Right lobe of liver (tissue), 6 donors: Measurements from ENCODE around the gene ADCK2. TPM values are rescaled to one million over a fixed set of nuclear protein-coding genes. Genes with fewer than 3 reads are reported as not detected.
"Not testable (repeated sequence)": the region's sequence is repeated elsewhere in the genome, so short reads cannot be mapped to it uniquely, and the experiment has no call there.

Experiments used
- ATAC-seq, 4 donors: fragments of 200-7000 bp; cut with Tn5 transposase; one replicate each; pipeline ENCODE4 v1.9.1; 2020; ENCODE audit warnings: mild to moderate bottlenecking in 4 of 4, moderate library complexity in 4 of 4
- DNase-seq, 3 donors: peaks; one replicate each; pipeline ENCODE4 v3.0.0-alpha.2; 2020
- H3K27ac ChIP-seq, 3 donors: fragments of 200-600 bp; one replicate each; pipeline ENCODE4 v1.8.0; 2022
- H3K27me3 ChIP-seq, 2 donors: fragments of 200-600 bp; one replicate each; pipeline ENCODE4 v1.8.0; 2022
- H3K36me3 ChIP-seq, 4 donors: fragments of 200-600 bp; sonication (generic) in 1 of 4; one replicate each; pipeline versions ENCODE4 v1.5.1 to v1.8.0; 2017 to 2022; ENCODE audit warnings: control low read depth in 1 of 4
- H3K4me1 ChIP-seq, 4 donors: fragments of 200-600 bp; sonication (generic) in 1 of 4; one replicate each; pipeline versions ENCODE4 v1.5.1 to v1.8.0; 2017 to 2022; ENCODE audit warnings: control low read depth in 1 of 4
- H3K4me3 ChIP-seq, 3 donors: fragments of 200-600 bp; one replicate each; pipeline ENCODE4 v1.8.0; 2022
- H3K9me3 ChIP-seq, 4 donors: fragments of 200-600 bp; sonication (generic) in 1 of 4; one replicate each; pipeline versions ENCODE4 v1.5.1 to v1.8.0; 2017 to 2022; ENCODE audit warnings: control low read depth in 1 of 4
- POLR2A ChIP-seq: fragments of 450-650 bp; IDR thresholded peaks from one replicate; pipeline ENCODE4 v1.6.1; 2017; ENCODE audit warnings: antibody characterized with exemption, mild to moderate bottlenecking
- WGBS: methylation state at CpG from one replicate; pipeline ENCODE4 v1.1.6; 2018; ENCODE audit warnings: low coverage, low lambda C conversion rate; ENCODE audit not compliant: insufficient coverage; ENCODE audit errors: missing lambda C conversion rate; 5-methylcytosine and 5-hydroxymethylcytosine counted together
- intact Hi-C, 2 donors: fragments of 100-400 bp; cut with DNase I; formaldehyde crosslinking; loops; one replicate each; pipeline versions ENCODE4 v1.11.2 to v1.14.1; 2022
- long read RNA-seq: library from polyadenylated mRNA; unstranded; transcript quantifications from one replicate; pipeline ENCODE4 v2.0.0, GENCODE V29; 2019
- total RNA-seq, 6 experiments: library from RNA; depleted of rRNA in 2 of 6; stranded (reverse); fragments of >200 nt in 2 of 6; fragmentation: NEBNext Ultra II Directional in 3 of 6; extraction: Animal tissue kit (Norgen Biotek cat#: 25700) in 3 of 6; gene quantifications; one replicate each; pipeline versions ENCODE4 v1.1.0 to v1.2.4, GENCODE V29; 2016 to 2023
- TF ChIP-seq, protein P1 (sequence below), 4 donors: fragments of 200-600 bp in 3 of 4; fragments of 450-650 bp in 1 of 4; IDR thresholded peaks; one replicate each; pipeline versions ENCODE4 v1.5.1 to v1.8.0; 2016 to 2022; ENCODE audit warnings: antibody characterized with exemption in 4 of 4, mild to moderate bottlenecking in 2 of 4
- donor health status: DM: no; HTN: yes; CAD: no.
- donor health status: DM: no; HTN: no; CAD: no.
- donor health status: DM: no; HTN: no; CAD: no.
- donor health status: DM: no; HTN: yes; CAD: no.
- donor health status: DM: no; HTN: yes; CAD: no.

The ADCK2 gene, protein sequence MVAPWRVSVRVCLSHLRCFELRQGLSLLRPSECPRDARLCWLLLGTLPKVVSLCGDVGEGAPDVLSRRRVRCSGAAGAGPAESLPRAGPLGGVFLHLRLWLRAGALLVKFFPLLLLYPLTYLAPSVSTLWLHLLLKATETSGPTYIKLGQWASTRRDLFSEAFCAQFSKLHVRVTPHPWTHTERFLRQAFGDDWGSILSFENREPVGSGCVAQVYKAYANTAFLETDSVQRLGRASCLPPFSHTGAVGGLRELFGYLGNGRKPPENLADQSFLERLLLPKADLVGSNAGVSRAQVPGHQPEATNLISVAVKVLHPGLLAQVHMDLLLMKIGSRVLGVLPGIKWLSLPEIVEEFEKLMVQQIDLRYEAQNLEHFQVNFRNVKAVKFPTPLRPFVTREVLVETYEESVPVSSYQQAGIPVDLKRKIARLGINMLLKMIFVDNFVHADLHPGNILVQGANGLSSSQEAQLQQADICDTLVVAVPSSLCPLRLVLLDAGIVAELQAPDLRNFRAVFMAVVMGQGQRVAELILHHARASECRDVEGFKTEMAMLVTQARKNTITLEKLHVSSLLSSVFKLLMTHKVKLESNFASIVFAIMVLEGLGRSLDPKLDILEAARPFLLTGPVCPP
- 10 to 100 TPM in 3 of 6 experiments, 1 to 10 TPM in 3; 7.8 to 13.9 (median 10.2) TPM for total RNA-seq
- long read RNA-seq: 0 reads

DNA sequence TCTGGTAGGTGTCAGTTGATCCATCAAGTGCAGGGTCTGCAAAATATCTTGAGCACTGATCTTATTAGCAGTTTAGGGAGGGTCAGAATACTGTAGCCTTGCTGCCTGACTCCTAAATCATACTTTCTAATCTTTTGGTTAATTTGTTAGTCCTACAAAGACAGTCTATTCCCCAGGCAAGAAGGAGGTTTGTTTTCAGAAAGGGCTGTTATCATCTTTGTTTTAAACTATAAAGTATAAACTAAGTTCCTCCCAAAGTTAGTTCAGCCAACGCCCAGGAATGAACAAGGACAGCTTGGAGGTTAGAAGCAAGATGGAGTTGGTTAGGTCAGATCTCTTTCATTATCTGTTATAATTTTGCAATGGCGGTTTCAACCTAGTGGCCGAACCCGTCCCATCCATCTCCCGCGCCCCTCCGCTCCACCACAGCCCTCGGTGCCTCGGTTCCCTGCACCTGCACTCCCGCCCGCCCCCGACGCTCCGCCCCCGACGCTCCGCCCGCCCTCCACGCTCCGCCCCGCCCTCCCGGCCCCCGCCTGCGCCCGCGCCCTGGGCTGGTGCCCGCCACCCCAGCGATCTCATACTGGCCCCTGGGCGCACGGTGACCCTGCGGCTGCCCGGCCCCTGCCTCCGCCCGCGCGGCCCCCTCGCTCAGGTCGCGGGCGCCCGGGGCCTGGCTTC is at the start of gene ADCK2:
Gene ADCK2 (plus strand): TSS at position 564 of the 681 bp plus-strand sequence. CDS start 386 bp downstream, outside the sequence.
- WGBS: 2% methylated on average over 37 of the region's 41 CpGs
- peaks cover 0 to 10% (median 0%) of the 10 kb centered on the region in 4 donors for H3K4me1 ChIP-seq
- H3K27ac ChIP-seq: peak within 1 kb of the TSS in 2 of 3 donors; percentile 40 to 72
- intact Hi-C loops: no loop called here
- H3K36me3 ChIP-seq: no peaks in the 10 kb centered on the region
- ATAC-seq (peak; percentile 76 to 88 (median 86)), DNase-seq (peak; percentile 75 to 81 (median 76))
- TF ChIP-seq POLR2A: no peak
- TF ChIP-seq, protein P1, sequence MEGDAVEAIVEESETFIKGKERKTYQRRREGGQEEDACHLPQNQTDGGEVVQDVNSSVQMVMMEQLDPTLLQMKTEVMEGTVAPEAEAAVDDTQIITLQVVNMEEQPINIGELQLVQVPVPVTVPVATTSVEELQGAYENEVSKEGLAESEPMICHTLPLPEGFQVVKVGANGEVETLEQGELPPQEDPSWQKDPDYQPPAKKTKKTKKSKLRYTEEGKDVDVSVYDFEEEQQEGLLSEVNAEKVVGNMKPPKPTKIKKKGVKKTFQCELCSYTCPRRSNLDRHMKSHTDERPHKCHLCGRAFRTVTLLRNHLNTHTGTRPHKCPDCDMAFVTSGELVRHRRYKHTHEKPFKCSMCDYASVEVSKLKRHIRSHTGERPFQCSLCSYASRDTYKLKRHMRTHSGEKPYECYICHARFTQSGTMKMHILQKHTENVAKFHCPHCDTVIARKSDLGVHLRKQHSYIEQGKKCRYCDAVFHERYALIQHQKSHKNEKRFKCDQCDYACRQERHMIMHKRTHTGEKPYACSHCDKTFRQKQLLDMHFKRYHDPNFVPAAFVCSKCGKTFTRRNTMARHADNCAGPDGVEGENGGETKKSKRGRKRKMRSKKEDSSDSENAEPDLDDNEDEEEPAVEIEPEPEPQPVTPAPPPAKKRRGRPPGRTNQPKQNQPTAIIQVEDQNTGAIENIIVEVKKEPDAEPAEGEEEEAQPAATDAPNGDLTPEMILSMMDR (IDR thresholded peaks at IDR 0.05): no peak
- peak within 1 kb of the TSS; percentile 54 to 78 (median 76) for H3K4me3 ChIP-seq
- H3K27me3 ChIP-seq: no peaks in the 10 kb centered on the region
- no peaks in the 10 kb centered on the region for H3K9me3 ChIP-seq

DNA sequence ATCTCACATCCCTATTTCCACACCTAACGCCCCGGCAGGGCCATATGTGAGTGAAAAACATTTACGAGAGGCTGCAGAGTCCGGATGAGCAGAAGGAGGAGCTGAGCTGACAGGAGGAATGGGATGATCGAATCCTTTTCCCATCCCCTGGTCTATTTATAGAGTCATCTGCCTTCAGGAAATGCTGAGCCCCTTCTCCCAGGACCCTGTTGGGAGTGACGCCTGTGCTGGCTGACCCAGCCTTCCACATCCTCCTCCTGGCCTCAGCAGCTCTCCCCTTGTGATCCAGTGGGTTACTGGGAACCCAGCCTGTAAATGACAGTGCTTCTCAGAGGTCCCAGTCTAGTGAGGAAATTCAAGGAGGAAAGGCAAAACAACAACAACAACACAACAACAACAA is 48.8 kb upstream of the ADCK2 start:
- H3K27me3 ChIP-seq: no peaks in the 10 kb centered on the region
- H3K9me3 ChIP-seq: no peaks in the 10 kb centered on the region
- no peaks in the 10 kb centered on the region for H3K36me3 ChIP-seq
- H3K27ac ChIP-seq: peak overlapping the region in 1 of 3 donors; percentile 62
- intact Hi-C loops: no loop called here
- ATAC-seq: peak in 3 of 4 donors; percentile 21 to 38 (median 23)
- WGBS: 48% methylated on average over 6 of the region's 6 CpGs
- no peak overlapping the region for H3K4me3 ChIP-seq
- TF ChIP-seq POLR2A: no peak
- TF ChIP-seq, protein P1 (IDR thresholded peaks at IDR 0.05): no peak
- H3K4me1 ChIP-seq: peaks cover 0 to 24% (median 11%) of the 10 kb centered on the region in 4 donors
- DNase-seq: no peak

DNA sequence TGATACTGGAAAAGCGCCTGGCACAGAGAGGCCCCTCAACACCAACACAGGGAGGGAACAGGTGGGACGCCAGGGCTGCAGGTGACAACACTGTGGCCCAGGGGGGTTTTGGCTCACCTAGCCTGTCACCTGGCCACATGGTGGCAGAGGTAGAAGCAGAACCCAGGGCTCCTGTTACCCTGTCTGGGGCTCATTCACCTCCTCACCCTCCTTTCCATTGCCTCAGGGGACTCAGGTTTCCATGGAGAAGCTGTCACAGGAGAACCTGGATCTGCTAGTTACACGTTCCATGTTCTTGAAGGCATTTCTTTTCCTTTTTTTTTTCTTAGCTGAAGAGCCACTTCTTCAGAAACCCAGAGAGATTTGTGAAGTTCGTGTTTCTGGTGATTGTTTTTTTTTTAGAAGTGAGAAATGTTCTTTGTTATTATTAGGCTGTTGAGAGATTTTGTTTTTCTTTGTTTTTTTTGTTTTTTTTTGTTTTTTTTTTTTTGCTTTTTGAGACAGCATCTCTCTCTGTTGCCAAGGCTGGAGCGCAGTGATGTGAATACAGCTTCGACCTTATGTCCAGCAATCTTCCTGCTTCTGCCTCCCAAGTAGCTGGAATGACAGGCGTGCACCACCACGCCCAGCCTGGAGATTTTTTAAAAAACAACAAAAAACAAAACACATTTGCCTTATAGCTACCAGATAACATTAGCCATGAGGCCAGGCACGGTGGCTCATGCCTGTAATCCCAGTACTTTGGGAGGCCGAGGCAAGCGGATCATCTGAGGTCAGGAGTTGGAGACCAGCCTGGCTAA is 48.2 kb upstream of the ADCK2 start:
- intact Hi-C loops: no loop called here
- H3K4me3 ChIP-seq: no peak overlapping the region
- DNase-seq (no peak), ATAC-seq (no peak)
- H3K9me3 ChIP-seq: no peaks in the 10 kb centered on the region
- no peak for TF ChIP-seq POLR2A
- TF ChIP-seq, protein P1 (IDR thresholded peaks at IDR 0.05): no peak
- no peaks in the 10 kb centered on the region for H3K36me3 ChIP-seq
- H3K27ac ChIP-seq: peak overlapping the region in 1 of 3 donors; percentile 62
- peaks cover 0 to 24% (median 11%) of the 10 kb centered on the region in 4 donors for H3K4me1 ChIP-seq
- 77% methylated on average over 9 of the region's 11 CpGs for WGBS
- H3K27me3 ChIP-seq: no peaks in the 10 kb centered on the region

DNA sequence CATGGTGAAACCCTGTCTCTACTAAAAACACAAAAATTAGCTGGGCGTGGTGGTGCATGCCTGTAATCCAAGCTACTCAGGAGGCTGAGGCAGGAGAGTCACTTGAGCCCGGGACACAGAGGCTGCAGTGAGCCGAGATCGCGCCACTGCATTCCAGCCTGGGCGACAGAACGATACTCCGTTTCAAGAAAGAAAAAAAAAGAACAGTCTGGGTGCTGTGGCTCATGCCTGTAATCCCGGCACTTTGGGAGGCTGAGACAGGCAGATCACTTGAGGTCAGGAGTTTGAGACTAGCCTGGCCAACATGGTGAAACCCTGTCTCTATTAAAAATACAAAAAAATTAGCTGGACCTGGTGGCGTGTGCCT is 47.6 kb upstream of the ADCK2 start:
- H3K27me3 ChIP-seq, intact Hi-C loops, H3K4me3 ChIP-seq, ATAC-seq, H3K36me3 ChIP-seq, DNase-seq, H3K9me3 ChIP-seq, H3K27ac ChIP-seq: not testable (repeated sequence)
- H3K4me1 ChIP-seq: peaks cover 0 to 24% (median 11%) of the 10 kb centered on the region in 4 donors
- 76% methylated on average over 7 of the region's 10 CpGs for WGBS
